GM18858 (cell line): ENCODE results near the gene GFI1.
A peak's percentile ranks its signal among the peaks of the same experiment; 100 is the strongest.
"Not testable (repeated sequence)": the region's sequence is repeated elsewhere in the genome, so short reads cannot be mapped to it uniquely, and the experiment has no call there.

Experiments used
- ATAC-seq: cut with Tn5 transposase; IDR thresholded peaks from one replicate; pipeline ENCODE4 v1.9.1; 2021; ENCODE audit not compliant: unreplicated experiment

GFI1 gene

GRCh38 chr1:92466683-92467352 is 19.9 kb downstream of the GFI1 start:
- ATAC-seq = no peak

DNA sequence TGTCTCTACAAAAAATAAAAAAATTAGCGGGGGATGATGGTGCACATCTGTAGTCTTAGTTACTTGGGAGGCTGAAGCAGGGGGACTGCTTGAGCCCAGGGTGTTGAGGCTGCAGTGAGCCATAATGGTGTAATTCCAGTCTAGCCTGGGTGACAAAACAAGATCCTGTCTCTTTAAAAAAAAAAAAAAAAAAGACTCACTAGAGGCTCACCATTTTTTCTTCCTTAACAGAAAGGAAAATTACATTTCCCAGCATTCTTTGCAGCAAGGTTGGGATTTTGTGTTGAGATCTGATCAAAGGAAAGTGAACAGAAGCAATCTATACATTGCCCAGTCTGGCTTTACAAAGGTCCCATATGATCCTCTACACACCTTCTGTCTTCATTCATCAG is 21.5 kb downstream of the GFI1 start:
- ATAC-seq = no peak

DNA sequence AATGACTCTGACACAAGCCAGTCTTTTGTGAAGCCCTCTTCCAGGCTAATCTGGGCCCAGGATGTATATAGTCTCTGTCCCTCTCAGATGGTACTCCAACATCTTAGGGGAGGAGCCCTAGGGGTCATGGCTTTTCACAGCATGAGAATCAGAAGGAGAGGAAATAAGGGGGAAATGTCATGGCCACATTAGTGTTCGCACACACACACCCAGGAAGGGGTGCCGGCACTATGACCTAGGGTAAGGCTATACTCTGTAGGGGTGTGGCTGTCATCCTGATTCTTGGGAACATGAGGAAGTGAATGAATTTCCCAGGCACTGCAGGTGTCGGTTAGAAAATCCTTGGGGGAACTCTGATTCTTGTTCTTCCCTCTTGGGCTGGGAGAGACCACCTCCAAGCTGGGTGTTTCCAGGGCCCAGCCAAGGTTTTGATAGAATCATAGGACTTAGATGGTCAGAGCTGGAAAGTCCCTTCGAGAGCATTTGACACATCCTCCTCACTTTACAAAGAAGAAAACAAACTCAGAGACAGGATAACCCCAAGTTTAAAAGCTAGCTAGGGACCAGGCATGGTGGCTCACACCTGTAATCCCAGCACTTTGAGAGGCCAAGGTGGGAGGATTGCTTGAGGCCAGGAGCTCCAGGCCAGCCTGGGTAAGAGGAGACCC is 22.0 kb downstream of the GFI1 start:
- no peak for ATAC-seq

- peak; percentile 76 for ATAC-seq
These were observed 25.2 kb downstream of the GFI1 start for GRCh38 chr1:92461364-92462097.

DNA sequence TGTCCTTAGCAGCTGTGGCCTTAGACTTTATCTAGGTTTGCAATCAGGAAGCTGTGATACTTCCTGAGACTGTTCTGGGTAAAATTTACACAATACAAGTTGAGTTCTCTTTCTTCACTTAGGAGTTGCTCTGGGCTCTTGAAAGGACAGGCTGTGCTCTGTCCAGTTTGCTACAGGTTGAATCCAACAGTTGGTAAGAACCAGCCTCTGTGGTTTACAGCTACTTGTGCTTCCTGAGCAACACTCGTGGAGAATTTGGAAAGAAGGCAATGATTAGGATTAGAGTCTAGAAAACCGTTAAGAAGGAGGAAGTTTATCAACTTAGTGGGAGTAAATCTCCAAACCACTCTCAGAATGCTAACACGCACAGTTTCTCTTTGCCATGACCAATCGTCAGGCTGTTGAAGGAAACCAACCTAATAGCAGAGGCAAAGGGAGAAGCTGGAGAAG is 26.8 kb downstream of the GFI1 start:
- ATAC-seq = no peak

- no peak for ATAC-seq
These were observed 28.6 kb downstream of the GFI1 start for GRCh38 chr1:92458146-92458545.

DNA sequence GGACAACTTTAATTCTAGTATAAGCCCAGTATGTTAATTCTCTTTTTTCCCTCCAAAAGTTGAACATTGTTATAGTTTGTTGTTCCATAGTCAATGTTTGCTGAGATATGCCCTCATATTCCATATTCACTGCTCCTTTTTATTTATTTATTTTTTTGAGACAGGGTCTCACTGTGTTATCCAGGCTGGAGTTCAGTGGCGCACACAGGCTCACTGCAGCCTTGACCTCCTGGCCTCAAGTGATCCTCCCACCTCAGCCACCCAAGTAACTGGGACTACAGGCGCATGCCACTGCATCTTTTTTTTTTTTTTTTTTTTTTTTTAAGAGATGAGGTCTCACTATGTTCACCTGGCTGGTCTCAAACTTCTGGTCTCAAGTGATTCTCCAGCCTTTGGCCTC is 38.7 kb downstream of the GFI1 start:
- ATAC-seq = no peak

- ATAC-seq = no peak
These were observed 39.6 kb downstream of the GFI1 start for GRCh38 chr1:92447033-92447681.

GRCh38 chr1:92446546-92446945 is 40.2 kb downstream of the GFI1 start:
- ATAC-seq = no peak

- no peak for ATAC-seq
These were observed 40.9 kb downstream of the GFI1 start for GRCh38 chr1:92445865-92446264.

DNA sequence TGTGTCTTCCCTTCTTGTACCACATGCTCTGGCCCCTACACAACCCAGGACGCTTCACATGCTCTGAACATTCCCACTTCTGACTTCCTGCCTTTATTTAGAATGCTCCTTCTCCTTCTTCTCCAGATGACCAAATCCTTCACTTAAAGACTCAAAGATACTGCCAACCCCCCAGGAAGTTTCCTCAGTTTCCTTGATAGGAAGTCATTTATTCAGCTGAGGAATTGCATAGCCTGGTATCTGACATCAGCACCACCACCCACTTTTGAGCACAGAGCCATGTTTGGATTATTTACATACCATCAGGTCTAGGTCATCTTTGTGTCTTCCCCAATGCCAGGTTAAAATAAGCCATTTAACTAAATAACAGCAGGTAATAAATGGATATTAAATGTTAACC is 42.4 kb downstream of the GFI1 start:
- ATAC-seq = no peak

- no peak for ATAC-seq
These were observed 42.8 kb downstream of the GFI1 start for GRCh38 chr1:92443893-92444292.

DNA sequence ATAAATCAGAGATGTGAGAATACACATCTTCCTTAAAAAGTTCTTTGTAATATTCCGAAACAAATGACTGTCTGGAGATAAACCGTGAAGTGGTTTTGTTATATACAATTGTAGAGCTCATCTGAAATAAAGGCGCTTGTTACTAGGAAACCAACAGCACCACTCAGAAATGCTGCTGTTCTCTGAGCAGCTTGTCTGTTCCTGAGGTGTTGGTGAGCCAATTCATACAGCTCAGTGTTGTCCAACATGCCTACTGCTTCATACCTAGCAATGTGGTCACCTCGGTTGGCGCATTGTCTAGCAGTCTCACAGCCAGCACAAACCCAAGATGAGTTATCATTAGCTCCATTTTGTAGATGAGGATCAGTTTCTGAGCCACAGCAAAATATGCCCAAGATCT is 44.4 kb downstream of the GFI1 start:
- no peak for ATAC-seq

DNA sequence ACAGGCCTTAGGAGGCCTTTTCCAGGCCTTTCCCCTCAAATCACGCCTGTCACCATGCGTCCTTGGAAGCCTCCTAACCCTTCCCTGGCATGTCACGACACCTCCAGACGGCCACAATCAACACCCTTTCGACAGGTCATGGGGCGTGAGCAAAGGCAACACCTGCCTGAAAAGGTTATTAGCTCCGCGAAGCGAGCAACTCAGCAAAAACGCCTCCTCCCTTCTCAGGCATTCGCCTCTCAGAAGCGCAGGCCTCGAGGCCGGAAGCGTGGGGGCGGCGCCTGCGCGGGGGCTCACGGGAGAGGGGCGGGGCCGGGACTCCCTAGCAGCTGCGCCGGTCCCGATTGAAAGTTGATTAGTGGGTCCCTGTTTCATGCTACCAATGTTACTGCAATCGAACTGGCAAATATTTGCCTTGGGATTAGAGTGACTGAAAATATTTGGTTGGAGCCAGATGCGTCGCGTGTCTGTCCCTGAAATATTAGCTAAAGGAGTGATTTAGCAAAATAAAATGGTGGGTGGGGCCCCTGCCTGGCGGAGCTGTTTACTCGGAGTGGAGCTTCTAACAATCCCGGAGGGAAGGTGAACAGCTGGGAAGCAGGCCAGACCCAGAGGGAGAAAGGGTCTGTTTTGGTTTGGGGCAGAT is 44.9 kb downstream of the GFI1 start:
- ATAC-seq = no peak

GRCh38 chr1:92441316-92441696 is 45.4 kb downstream of the GFI1 start:
- no peak for ATAC-seq

- ATAC-seq = no peak
These were observed 47.4 kb downstream of the GFI1 start for GRCh38 chr1:92439291-92439690.

- ATAC-seq = not testable (repeated sequence)
These were observed 52.2 kb downstream of the GFI1 start for GRCh38 chr1:92434572-92434971.

GRCh38 chr1:92430030-92430429 is 56.7 kb downstream of the GFI1 start:
- no peak for ATAC-seq

- ATAC-seq = no peak
These were observed 61.1 kb downstream of the GFI1 start for GRCh38 chr1:92425617-92426016.
